IMR-90 (cell line): ENCODE measurements around the gene DIP2C.

Experiments used
- BHLHE40 ChIP-seq: fragments of 150-350 bp; IDR thresholded peaks from 2 replicates; pipeline ENCODE4 v1.6.1; 2016; ENCODE audit warnings: mild to moderate bottlenecking, low read depth, low read length
- CEBPB ChIP-seq: IDR thresholded peaks from 2 replicates; pipeline ENCODE4 v1.6.1; 2012; ENCODE audit warnings: low read depth, low read length, improper control_type of control experiment
- CTCF ChIP-seq: conservative IDR thresholded peaks from 2 replicates; pipeline ENCODE4 v1.5.1; 2012; ENCODE audit warnings: mild to moderate bottlenecking, low read depth, low read length, improper control_type of control experiment
- FOS ChIP-seq: fragments of 150-350 bp; IDR thresholded peaks from 2 replicates; pipeline ENCODE4 v1.6.1; 2016; ENCODE audit warnings: low read depth, low read length
- MAFK ChIP-seq: IDR thresholded peaks from 2 replicates; pipeline ENCODE4 v1.6.1; 2012; ENCODE audit warnings: low read depth, low read length, improper control_type of control experiment
- POLR2A ChIP-seq: IDR thresholded peaks from 2 replicates; pipeline ENCODE4 v1.6.1; 2012; ENCODE audit warnings: mild to moderate bottlenecking, low read depth, low read length
- RAD21 ChIP-seq: IDR thresholded peaks from 2 replicates; pipeline ENCODE4 v1.6.1; 2012; ENCODE audit warnings: low read length, improper control_type of control experiment
- RCOR1 ChIP-seq: IDR thresholded peaks from 2 replicates; pipeline ENCODE4 v1.6.1; 2012; ENCODE audit warnings: mild to moderate bottlenecking, low read length, improper control_type of control experiment; ENCODE audit not compliant: insufficient replicate concordance
- RFX5 ChIP-seq: IDR thresholded peaks from 2 replicates; pipeline ENCODE4 v1.8.0; 2012; ENCODE audit warnings: low read depth, mild to moderate bottlenecking, low read length, moderate library complexity
- SMC3 ChIP-seq: fragments of 150-350 bp; IDR thresholded peaks from 2 replicates; pipeline ENCODE4 v1.6.1; 2016; ENCODE audit warnings: low read depth, mild to moderate bottlenecking, antibody characterized with exemption, low read length, moderate library complexity
- USF2 ChIP-seq: fragments of 150-350 bp; IDR thresholded peaks from 2 replicates; pipeline ENCODE4 v1.6.1; 2017; ENCODE audit warnings: mild to moderate bottlenecking, antibody characterized with exemption, low read length, low read depth

- TF ChIP-seq SMC3 (no peak), CTCF (no peak), FOS (no peak), CEBPB (no peak), POLR2A (no peak), MAFK (no peak), RFX5 (no peak), RAD21 (no peak), BHLHE40 (no peak), RCOR1 (no peak), USF2 (no peak)
These were observed 448.0 kb downstream of the DIP2C start for GRCh38 chr10:241451-241850.
